Measurements from ENCODE around the gene PDCD1.
"Not testable (repeated sequence)": the region's sequence is repeated elsewhere in the genome, so short reads cannot be mapped to it uniquely, and the experiment has no call there.

PDCD1 gene

DNA sequence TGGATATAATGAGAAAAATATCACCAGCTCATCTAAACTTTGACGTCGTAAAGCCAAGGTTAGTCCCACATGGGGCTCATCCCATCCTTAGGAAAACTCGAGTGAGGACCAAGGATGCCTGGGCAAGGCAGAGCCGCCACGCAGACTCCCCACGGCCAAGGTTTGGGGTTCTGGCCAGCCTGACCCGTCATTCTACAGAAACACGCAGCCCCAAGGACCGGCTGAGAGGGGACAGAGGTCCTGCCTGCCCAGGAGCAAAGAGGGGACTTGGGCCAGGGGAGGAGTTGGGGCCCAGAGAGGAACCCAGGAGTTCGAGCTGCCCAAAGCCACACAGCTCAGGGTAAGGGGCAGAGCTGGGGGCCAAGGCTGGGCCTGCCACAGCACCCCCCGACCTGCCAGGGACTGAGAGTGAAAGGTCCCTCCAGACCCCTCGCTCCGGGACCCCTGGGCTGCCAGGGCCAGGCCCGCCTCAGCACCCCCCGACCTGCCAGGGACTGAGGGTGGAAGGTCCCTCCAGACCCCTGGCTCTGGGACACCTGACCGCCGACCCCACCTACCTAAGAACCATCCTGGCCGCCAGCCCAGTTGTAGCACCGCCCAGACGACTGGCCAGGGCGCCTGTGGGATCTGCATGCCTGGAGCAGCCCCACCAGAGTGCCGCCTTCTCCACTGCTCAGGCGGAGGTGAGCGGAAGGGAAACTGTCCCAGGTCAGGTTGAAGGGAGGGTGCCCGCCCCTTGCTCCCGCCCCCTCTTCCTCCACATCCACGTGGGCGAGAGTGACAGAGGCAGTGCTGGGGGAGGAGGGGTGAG lies at the start of gene PDCD1:
TSS of gene PDCD1 (minus strand) at position 689 of the 811 bp plus-strand sequence. CDS start at position 633, 56 bp downstream.
- peak; percentile 82 for DNase-seq (ENCODE audit: low spot score)

DNA sequence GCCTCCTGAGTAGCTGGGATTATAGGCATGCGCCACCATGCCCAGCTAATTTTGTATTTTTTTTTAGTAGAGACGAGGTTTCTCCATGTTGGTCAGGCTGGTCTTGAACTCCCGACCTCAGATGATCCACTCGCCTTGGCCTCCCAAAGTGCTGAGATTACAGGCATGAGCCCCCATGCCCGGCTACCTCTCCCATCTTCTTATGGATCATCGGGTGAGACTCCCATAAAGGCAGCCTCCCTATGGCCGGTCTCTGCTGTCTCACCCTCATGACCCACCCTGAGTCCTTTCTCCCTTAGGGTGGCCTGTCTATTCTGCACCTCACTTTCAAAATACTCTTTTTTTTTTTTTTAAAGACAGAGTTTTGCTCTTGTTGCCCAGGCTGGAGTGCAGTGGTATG lies 49.1 kb upstream of the PDCD1 start:
- not testable (repeated sequence) for DNase-seq (ENCODE audit: low spot score)

DNA sequence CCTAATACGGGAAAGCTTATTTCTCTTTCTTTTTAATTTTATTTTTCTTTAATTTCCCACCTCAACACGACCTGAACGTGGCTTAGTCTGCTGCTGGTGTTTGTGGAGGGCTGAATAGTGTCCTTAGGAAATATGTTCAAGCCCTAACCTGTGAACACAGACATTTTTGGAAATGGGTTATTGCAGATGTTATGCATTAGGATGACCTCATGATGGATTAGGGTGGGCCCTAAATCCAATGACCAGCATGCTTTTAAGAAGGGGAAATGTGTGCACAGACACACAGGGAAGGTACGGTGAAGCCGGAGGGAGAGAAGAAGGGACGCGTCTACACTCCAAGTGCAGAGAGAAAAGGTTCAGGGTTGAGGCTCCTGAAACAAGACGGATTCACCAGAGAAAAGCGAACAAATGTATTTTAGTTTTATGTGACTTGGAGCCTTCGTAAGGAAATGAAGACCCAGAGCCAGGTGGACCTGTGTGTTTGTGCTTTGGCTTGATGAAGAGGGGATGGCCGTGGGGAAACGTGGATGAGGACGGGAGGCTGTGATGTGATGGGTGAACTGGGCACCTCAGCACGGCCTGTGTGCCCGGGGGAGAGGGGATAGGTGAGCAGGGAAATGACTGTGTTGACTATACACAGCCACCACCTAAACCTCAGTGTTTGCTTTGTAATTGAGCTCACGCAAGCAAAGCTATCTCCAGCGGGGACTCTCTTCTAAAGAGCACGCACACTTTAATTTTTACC lies 48.3 kb upstream of the PDCD1 start:
- DNase-seq (ENCODE audit: low spot score): no peak

DNA sequence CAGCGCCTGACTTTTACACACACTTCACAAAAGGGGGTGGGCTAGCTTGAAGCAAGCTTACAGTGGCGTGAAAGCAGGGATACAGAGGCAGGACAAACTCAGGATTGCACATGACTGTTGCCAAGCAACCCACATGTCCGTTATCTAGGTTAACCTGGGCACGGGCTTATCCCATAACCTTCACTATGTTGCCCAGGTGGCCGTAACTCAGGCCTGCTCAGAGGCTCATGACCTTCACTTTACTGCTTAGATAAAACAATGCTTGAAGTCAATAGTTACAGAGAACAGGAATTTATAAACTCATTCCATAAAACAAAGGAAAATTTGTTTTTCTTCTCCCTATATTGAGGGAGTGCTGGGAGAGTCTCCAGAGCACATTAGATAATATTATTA lies 47.7 kb upstream of the PDCD1 start:
- DNase-seq (ENCODE audit: low spot score): not testable (repeated sequence)

DNA sequence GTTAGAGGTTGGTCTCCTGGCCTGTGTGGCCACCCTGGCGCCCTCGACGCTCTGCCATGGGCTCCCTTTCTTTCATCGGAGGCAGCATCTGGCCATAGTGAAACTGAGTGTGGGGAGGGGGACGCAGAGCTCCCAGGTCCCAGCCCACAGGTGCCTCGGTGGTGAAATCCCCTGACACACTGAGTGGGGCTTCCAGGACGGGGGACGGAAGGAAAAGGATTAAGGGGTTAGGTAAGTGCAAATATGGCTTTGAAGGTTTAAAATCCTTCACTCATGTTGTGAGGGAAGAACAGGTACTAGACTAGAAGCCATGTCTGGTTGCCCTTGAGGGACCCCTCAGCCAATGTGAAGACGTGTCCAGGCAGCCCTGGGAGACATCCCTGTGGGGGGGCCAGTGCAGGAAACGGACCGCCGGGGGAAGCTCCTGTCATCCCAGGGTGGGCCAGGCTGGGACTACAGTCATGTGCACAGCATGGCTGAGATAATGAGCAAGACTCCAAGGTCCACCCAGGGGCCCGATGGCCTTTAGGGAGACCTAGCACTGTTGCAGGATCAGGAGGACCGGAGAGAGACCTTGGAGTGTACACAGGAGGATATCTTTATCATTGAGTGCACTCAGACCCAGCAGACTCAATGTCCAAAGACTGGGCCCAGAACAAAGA lies 47.2 kb upstream of the PDCD1 start:
- no peak for DNase-seq (ENCODE audit: low spot score)

DNA sequence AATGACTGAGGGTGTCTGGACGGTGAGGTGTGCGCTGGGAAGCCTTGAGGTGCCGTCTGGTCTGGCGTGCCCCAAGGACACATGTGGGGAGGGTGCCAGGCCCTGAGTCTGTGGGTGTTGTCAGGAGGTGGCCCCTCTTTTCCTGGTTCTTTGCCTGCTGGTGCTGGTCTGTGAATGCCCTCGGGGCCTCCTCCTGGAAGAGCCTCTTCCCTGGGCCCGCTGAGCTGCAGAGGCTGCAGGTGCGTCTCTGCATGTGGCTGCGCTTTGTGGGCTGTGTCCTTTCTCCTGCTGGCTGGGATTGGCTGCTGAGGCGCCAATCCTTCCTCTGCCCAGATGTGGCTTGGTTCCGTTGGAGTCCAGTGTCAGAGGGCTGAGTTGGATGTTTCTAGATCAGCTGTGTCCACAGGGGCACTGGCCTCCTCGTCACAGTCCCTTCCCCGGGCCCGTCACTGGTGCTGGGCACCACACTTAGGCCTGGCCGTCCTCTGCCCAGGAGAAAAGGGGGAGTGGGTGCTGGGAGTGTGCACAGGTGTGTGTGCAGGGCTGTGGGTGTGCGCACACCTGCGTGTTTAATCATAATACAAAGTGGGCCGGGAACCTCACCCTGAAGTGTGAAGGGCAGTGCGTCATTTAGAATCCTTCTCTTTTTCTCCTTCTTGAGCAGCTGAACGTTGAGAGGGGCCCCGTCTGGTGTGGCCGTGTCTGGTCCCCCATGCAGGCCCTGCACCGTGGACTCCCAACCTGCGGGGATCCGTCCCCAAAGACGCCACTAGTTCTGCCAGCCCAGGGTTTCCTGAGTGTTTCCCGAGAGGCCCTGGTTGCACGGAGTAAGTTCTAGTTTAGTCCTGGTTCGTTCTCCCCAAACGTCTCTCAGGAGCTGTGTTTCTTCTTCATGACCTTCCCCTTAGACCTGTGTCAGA lies 46.4 kb upstream of the PDCD1 start:
- no peak for DNase-seq (ENCODE audit: low spot score)

DNA sequence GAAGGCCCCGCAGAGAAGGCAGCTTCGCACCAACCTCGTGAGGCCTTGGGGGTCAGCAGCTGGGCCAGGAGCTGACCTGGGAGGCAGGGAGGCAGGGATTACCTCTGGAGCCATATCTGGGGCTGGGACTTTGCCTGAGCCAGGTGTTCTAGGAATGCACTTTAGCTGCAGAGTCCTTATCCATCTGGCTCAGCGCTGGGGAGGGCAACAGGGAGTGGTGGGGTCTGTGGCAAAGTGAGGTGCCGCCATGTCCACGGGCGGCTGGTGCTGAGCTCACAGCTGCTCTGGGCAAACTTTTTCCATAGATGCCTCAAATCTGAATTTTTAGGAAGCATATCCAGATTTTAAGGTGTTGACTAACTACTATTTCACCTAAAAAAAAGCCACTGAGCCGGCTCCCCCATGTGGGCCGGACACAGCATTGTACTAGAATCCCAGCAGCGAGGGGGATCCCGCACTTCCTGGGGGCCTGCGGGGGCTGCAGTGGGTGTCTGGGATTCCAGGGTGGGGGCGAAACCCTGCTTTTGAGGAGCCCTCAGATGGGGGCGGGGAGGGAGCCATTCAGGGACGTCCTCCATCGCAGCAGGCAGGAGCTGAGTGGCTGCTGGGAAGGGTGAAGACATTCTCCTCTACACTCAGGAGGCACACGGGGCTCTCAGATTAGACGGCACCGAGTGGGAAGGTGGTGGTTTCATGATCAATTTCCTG lies 45.5 kb upstream of the PDCD1 start:
- no peak for DNase-seq (ENCODE audit: low spot score)

DNA sequence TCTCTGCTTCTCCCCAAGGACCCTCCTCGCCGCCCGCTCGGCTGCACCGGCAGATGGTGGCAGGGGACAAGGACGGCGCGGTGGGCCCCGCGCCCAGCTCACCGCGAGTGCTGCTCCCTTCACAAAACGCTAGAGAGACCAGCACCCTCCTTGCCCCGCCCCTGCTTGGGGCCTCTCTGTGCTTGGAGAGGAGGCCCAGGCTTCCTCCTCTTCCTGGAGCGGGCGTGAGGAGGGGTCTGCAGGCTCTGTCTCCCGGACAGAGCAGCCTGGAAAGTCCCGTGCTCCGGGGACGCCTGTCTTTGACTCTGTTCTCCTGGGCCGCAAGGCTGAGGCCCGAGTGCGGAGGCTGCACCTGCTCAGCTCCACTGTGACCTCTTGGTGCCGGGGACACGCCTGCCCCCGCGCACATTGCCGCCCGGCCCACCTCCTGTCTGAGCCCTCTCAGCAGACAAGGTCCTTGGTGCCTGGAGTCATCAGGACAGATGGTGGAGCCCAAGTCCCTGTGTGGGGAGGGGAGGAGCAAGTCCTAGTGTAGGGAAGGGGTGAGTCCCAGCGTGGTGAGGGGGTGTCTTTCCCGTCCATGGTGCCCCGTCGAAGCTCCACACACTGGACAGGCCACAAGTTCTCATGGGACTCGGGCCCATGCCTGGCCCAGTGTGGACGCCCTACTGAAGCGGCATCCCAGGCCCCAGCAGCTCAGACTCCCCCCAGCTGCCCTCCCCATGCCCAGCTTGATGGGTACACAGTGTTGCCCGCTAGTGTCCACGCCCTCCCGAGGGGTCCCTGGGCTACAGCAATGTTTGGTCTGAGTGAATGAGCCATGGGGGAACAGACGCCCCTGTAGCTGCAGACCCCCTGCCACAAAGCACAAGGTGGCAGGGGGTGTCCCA lies 44.7 kb upstream of the PDCD1 start:
- DNase-seq (ENCODE audit: low spot score): no peak

DNA sequence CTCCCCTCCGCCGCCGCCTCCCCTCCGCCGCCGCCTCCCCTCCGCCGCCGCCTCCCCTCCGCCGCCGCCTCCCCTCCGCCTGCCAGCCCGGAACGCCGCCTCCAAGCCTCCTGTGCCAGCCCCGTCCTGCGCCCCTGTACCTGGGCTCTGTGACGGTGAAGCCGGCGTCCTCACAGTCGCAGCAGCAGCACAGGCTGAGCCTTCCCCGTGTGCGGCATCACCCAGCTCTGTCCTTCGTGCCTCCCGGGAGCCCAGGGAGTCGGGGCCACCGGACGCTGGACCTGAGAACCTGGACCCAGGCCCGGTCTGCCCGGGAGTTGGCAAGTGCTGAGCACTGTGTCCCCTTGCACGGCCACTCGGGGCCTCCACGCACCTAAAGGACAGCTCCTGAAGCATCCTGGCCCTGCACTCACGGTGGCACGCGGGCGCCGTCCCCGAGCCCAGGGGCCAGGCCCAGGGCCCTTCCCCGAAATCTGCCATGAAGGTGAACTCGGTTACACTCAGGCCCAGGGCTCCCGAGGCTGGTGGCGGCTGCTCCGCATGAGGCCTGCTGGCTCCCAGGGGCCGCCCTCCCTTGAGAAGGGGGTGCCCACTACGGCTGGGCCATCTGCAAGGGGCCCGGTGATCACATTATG lies 43.8 kb upstream of the PDCD1 start:
- DNase-seq (ENCODE audit: low spot score): no peak

DNA sequence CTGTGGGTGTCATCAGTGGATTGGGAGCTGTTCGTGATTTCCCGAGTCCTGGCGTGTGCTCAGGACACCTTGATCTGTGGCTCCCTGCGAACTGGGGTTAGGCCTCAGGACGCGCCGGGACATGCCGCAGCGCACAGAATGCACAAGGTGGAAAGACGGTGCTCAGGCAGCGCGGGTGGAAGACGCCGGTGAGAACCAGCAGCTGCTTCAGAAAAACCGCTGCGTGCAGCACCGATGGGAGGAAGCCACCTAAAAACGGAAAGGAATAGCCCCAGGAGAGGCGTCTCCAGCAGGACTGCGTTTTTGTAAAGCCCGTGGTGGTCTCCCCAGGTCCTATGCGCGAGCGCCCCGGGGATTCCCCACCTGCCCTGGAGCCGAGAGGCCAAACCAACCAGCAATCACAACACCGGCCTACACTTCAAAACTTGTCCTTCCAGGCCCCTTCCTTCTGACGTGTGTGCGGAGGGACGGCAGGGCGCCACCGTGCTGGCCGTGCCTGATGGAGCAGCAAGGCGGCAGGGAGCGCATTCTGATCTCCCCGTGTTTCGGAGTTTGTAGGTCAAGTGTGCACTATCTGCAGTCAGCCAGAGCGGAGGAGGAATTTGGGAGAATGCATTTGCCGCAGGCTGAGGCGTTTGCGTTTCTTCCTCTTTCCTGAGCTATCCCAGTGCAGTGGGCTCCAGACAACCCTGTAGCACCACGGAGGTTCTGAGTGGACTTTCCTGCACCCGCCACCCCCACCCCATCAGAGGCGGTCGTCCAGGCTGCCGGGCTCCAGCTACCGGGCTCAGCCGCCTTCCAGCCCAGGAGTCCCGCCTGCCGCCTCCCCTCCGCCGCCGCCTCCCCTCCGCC lies 43.0 kb upstream of the PDCD1 start:
- no peak for DNase-seq (ENCODE audit: low spot score)

DNA sequence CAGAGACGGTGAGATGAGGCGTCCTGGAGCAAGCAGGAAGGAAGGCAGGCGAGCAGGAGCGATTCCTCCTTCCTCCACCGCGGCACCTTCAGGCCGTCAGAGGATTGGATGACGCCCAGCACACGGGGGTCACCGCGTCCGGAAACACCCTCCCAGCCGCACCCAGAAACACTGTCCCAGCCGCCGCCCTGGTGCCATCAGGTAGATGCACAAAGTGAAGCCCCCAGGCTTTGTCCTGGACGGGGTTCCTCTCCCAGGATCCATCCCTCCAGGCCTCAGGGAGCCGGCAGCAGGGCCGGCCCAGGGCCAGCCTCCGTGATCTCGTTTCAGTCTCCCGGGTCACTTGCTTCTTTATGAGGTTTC lies 42.3 kb upstream of the PDCD1 start:
- no peak for DNase-seq (ENCODE audit: low spot score)

DNA sequence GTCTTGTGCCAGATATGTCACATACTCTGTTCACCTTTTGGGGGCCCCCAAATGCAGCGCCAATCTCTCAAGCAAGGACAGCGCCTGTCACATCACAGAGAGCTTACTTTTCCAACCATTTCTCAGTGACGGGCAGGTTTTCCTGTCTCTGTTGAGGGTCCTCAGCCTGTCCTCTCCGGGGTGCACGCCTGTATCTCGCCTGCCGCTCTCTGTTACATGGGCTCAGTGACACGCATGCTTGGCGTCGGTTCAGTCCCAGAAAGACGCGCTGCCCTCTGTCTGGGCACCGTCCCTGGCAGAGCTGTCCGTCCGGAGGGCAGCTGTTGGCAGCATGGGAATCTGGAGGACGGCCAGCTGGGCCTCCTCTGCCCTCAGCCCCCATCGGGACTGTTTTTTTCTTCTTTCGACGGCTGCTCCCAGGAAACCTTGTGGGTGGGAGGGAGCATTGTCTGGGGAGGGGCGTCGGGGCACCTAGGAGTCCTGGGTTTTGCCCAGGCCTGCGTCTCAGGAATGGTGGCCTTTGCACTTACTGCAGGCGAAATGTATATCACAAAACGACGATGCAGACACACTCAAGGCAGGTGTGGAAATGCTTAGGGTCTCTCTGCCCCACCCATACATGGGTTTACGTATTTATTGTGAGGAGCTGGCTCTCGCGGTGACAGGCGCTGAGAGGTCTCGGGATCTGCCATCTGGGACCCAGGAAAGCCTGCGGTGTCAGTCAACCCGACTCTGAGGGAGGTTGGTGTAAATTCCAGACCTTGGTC lies 41.7 kb upstream of the PDCD1 start:
- DNase-seq (ENCODE audit: low spot score): no peak

DNA sequence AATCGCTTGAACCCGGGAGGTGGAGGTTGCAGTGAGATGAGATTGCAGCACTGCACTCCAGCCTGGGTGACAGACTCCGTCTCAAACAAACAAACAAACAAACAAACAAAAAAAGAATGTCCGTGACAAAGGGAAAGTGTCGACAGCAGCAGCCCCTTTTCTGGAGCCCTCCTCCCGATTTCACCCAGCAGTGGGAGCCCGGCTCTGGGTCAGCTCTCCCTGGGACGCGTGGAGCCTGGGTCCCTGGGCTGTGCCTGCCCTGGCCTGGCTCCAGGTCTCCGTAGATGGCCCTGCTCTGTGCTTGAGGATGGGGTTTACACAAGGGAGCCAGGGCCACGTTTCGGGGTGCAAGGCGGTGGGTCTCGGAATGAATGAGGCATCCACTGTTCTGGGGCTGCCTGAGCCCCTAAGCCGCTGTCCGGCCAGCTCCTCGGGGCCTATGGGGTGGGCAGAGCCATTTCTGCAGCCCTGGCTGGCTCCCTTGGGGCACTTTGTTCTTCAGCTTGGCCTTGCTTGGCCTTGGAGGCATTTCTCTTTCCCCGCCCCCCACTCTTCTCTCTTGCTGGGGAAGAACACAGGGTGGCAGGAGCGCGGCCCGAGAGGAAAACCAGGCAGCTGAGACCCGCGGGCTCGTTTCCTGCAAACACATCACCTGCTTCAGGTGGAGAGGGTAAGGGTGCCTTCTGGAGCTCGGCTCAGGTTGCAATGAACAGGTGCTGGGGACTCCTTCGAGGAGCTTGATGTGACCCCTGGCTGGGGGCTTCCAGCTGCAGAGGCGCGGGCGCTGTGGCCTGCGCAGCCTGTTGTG lies 40.0 kb upstream of the PDCD1 start:
- DNase-seq (ENCODE audit: low spot score): no peak

DNA sequence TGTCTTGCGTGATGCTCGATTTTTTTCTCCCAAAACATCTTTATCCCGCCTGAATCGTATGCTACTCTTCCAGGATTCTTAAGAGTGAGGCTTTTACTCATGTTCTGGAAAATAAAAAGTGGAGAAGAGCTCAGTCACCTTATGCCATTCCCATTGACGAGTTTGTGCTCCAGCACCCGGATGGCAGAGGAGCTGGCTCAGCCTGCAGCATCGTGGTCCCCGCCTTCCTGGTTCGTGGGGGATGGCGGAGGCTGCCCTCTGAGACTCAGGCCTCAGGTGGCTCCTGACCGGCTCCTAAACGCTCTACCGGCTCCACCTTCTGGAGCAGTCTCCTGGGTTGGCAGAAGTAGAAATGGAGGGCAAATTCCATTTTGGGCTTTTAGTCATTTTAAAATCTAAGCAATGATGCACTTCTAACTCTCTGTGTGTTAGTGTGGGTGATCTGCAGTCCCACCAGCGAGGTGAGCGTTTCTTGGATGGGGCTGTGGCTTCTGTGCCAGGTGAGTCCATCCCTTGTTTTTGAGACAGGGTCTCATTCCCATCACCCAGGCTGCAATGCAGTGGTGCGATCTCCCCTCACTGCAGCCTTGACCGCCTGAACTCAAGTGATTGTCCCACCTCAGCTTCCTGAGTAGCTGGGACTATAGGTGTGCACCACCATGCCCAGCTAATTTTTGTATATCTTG lies 38.7 kb upstream of the PDCD1 start:
- DNase-seq (ENCODE audit: low spot score): no peak

DNA sequence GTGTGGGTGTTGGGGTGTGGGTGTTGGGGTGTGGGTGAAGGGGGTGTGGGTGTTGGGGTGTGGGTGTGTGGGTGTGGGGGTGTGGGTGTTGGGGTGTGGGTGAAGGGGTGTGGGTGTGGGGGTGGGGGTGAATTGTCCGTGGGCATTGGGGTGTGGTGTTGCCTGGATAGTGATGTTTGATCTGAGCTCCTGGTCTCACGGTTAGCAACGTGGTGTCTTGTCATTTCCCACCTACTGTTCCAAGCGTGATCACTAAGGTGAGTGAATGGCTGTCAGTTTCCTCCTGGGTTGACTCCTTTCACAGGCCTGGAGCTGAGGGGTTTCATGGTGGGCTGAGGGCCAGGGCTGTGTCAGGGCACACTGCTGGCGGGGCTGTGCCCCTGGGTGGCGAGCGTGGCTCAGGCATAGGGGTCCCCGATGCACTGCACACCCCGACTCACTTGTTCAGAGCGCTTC lies 38.1 kb upstream of the PDCD1 start:
- no peak for DNase-seq (ENCODE audit: low spot score)

Measured in activated CD4-positive, alpha-beta T cell treated with anti-CD3 and anti-CD28 coated beads, Interleukin-2, Interleukin-4, amounts not matched to agents 100 ng/mL and 50 ng/mL, durations not matched to agents 16 hours and 8 hours (primary cell).